Ovary (tissue), 9 donors: Measurements from ENCODE around the gene ZNF385A. TPM values are rescaled to one million over a fixed set of nuclear protein-coding genes. Genes with fewer than 3 reads are reported as not detected.

ENCODE experiments used
- DNase-seq, 5 donors: peaks; one replicate each; pipeline ENCODE4 v3.0.0-alpha.2; 2019 to 2020
- H3K27ac ChIP-seq, 2 donors: fragments of 200-600 bp; one replicate each; pipeline versions ENCODE4 v1.5.1 to v1.8.0; 2019 to 2022
- H3K27me3 ChIP-seq: fragments of 200-600 bp; one replicate; pipeline ENCODE4 v1.8.0; 2022
- H3K36me3 ChIP-seq: fragments of 200-600 bp; sonication (generic); one replicate; pipeline ENCODE4 v1.5.1; 2019
- H3K4me1 ChIP-seq: one replicate; pipeline ENCODE4 v1.8.1; 2013; ENCODE audit warnings: mild to moderate bottlenecking, moderate library complexity; ENCODE audit not compliant: insufficient read depth
- H3K4me3 ChIP-seq: fragments of 200-600 bp; sonication (generic); one replicate; pipeline ENCODE4 v1.5.1; 2017
- H3K9me3 ChIP-seq, 2 donors: fragments of 200-600 bp in 1 of 2; sonication (generic) in 1 of 2; one replicate each; pipeline versions ENCODE4 v1.5.1 to v1.8.1; 2013 to 2019; ENCODE audit warnings: mild to moderate bottlenecking in 1 of 2, moderate library complexity in 1 of 2
- EP300 ChIP-seq: sonication (generic); formaldehyde crosslinking; IDR thresholded peaks from one replicate; pipeline ENCODE4 v1.6.1; 2017; ENCODE audit warnings: antibody characterized with exemption
- POLR2A ChIP-seq: fragments of 450-650 bp; IDR thresholded peaks from one replicate; pipeline ENCODE4 v1.6.1; 2017; ENCODE audit warnings: antibody characterized with exemption, mild to moderate bottlenecking, moderate library complexity
- WGBS, 3 donors: extraction: QIAGEN DNeasy Blood & Tissue Kit in 1 of 3; methylation state at CpG; one replicate each; pipeline versions ENCODE4 v1.1.5 to v1.1.7; 2013 to 2017; 5-methylcytosine and 5-hydroxymethylcytosine counted together
- intact Hi-C, 4 donors: fragments of 100-400 bp; cut with DNase I; formaldehyde crosslinking; loops; one replicate each; pipeline versions ENCODE4 v1.11.0 to v1.15.1; 2022 to 2023
- polyA plus RNA-seq, 2 donors: library from polyadenylated mRNA; stranded (reverse); fragments of 200-250 nt in 1 of 2; fragments of 350-450 nt in 1 of 2; fragmentation: Illumina TruSeq in 1 of 2; extraction: RNeasy Lipid Tissue Mini Kit (QIAGEN cat#74804) in 1 of 2; gene quantifications; one replicate each; pipeline ENCODE4 v1.2.3, GENCODE V29; 2013 to 2014
- total RNA-seq, 7 donors: library from RNA; depleted of rRNA in 2 of 7; stranded (reverse); fragments of >200 nt in 2 of 7; fragmentation: NEBNext Ultra II Directional in 3 of 7; extraction: Animal tissue kit (Norgen Biotek cat#: 25700) in 3 of 7; gene quantifications; one replicate each; pipeline versions ENCODE4 v1.1.0 to v1.2.4, GENCODE V29; 2016 to 2023
- TF ChIP-seq, protein P1 (sequence below), 3 donors: fragments of 450-650 bp in 2 of 3; fragments of 200-600 bp in 1 of 3; IDR thresholded peaks; one replicate each; pipeline versions ENCODE4 v1.5.1 to v1.8.0; 2016 to 2022; ENCODE audit warnings: antibody characterized with exemption in 3 of 3, mild to moderate bottlenecking in 1 of 3
- donor health status: DM: no; HTN: no; CAD: no; lungs with moderate emphysema.
- donor health status: DM: no; HTN: no; CAD: no.
- donor health status: Bipolar disorder and iron deficiency.
- donor health status: DM: yes; HTN: yes; CAD: no.
- donor health status: DM: no; HTN: no; CAD: no.
- donor health status: DM: yes; HTN: yes; CAD: no.

Gene ZNF385A
- total and polyA plus RNA-seq, 9 donors: 3.6 to 30.5 (median 6.0) TPM

DNA sequence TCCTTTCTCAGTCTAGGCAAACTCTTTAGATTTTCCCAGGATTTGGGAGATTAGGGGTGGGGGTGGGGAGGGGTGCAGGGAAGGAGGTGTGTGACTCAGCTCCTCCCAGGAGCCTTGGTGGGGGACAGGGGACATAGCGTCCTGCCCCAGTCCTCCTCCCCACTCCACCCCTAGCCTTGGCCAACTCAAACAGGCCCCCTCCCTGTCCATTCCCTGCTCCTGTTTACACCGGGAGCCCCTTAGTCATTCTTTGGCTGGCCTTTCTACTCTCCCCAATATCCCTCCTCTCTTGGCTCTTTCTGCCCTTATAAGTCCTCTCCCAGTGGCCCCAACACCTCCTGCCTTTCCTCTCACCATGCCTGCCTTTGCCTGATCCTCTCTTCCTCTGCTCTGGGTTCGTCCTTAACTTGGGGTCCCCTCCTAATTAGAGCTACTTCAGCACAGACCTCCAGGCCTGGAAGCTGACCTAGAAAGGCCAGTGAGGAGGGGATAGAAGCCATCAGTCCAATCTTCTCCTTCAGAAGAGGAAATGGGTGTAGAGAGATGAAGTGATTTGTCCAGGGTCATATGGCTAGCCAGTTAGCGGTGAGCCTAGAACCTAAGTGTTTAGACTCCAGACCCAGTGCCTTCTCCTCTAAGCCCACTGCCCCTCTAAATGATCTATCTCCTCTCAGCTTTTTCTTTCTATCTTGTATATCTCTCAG, 36.8 kb upstream of the ZNF385A start:
- no peaks in the 10 kb centered on the region for H3K36me3 ChIP-seq
- H3K4me3 ChIP-seq: no peak overlapping the region
- intact Hi-C loops: no loop called here
- 44 to 55% (median 55%) methylated on average over 4 of the region's 4 CpGs for whole genome bisulfite sequencing, 3 donors
- peaks cover 13% of the 10 kb centered on the region for H3K4me1 ChIP-seq
- DNase-seq: peak in 3 of 5 donors; percentile 59 to 71 (median 64)
- H3K27ac ChIP-seq: peak overlapping the region; percentile 8 to 46
- TF ChIP-seq, protein P1, sequence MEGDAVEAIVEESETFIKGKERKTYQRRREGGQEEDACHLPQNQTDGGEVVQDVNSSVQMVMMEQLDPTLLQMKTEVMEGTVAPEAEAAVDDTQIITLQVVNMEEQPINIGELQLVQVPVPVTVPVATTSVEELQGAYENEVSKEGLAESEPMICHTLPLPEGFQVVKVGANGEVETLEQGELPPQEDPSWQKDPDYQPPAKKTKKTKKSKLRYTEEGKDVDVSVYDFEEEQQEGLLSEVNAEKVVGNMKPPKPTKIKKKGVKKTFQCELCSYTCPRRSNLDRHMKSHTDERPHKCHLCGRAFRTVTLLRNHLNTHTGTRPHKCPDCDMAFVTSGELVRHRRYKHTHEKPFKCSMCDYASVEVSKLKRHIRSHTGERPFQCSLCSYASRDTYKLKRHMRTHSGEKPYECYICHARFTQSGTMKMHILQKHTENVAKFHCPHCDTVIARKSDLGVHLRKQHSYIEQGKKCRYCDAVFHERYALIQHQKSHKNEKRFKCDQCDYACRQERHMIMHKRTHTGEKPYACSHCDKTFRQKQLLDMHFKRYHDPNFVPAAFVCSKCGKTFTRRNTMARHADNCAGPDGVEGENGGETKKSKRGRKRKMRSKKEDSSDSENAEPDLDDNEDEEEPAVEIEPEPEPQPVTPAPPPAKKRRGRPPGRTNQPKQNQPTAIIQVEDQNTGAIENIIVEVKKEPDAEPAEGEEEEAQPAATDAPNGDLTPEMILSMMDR (IDR thresholded peaks at IDR 0.05): no peak
- H3K9me3 ChIP-seq: no peaks in the 10 kb centered on the region
- H3K27me3 ChIP-seq: no peaks in the 10 kb centered on the region

DNA sequence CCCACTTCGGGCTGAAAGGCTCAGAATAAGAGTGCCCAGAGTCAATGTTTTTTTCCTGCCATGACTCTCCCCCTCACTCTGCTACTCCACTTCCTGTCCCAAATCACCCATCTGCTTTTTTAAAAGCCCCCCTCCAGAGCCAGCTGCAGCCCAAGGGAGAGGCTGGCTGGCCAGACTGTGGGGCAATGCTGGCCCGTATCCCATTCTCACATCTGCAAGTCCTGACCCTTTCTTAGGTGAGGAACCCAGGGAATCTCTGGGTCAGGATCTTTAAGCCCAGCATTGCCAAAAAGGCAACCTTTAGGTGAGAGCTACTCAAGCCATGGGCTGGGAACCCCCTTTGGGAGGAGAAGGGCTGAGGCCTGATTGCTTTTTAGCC, 36.2 kb upstream of the ZNF385A start:
- TF ChIP-seq EP300 (no peak), POLR2A (no peak)
- TF ChIP-seq, protein P1 (IDR thresholded peaks at IDR 0.05): no peak
- intact Hi-C loops: no loop called here
- 56 to 68% (median 67%) methylated on average over 2 of the region's 2 CpGs for WGBS, 3 donors
- no peak for DNase-seq
- peak overlapping the region; percentile 8 to 46 for H3K27ac ChIP-seq
- H3K9me3 ChIP-seq: no peaks in the 10 kb centered on the region
- no peaks in the 10 kb centered on the region for H3K36me3 ChIP-seq
- H3K4me3 ChIP-seq: no peak overlapping the region
- H3K4me1 ChIP-seq: peaks cover 13% of the 10 kb centered on the region
- no peaks in the 10 kb centered on the region for H3K27me3 ChIP-seq

DNA sequence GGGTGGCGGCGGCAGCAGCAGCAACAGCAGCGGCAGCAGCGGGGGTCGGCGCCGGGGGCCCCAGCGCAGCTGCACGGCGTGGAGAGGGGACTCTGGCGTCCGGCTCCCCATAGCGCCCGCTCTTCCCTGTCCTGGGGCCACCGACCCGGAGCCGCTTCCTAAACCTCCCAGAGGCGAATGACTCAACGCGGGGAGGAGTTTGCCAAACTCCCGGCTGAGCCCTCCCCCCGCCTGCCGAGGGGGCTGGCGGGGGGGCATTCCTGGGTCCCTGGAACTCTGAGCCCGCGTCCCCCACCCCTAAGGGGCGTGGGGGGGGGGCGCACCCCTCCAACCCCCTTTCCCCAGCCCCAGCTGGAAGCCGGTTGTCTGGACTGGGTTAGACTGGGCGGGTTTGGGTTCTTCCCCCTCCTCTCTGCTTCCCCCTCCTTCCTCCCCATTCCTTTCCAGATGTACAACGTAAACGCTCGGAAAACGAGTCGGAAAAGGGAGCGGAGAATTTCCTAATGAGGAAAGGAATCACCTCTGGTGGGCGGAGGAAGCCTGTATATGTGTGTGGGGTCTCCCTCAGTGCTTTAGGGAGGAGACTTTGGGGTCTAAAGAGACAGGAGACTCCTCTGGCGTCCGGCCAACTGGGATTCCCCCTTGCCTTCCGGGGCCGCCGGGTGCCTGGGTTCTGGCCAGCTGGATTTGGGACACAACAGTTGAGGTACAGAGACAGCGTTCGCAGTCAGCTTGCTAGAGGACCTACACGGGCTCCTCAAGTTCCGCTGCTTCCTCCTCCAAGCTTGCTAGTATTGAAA, 34.8 kb upstream of the ZNF385A start, which contains the start of gene ITGA5:
ITGA5 (minus strand) TSS at position 179 of the 800 bp plus-strand sequence; CDS start at position 111, 68 bp downstream.
- Histone ChIP-seq H3K36me3 (no peaks in the 10 kb centered on the region), H3K9me3 (no peaks in the 10 kb centered on the region), H3K4me3 (peak within 1 kb of the TSS; percentile 97), H3K27me3 (no peaks in the 10 kb centered on the region), H3K27ac (peak within 1 kb of the TSS; percentile 74 to 84), H3K4me1 (peaks cover 15% of the 10 kb centered on the region)
- peak; percentile 82 for TF ChIP-seq POLR2A
- TF ChIP-seq, protein P1 (IDR thresholded peaks at IDR 0.05): no peak
- no peak for TF ChIP-seq EP300
- intact Hi-C loops: no loop called here
- WGBS, 3 donors: 1 to 3% (median 2%) methylated on average over 42 to 46 of the region's 46 CpGs
- peak; percentile 85 to 89 (median 87) for DNase-seq

DNA sequence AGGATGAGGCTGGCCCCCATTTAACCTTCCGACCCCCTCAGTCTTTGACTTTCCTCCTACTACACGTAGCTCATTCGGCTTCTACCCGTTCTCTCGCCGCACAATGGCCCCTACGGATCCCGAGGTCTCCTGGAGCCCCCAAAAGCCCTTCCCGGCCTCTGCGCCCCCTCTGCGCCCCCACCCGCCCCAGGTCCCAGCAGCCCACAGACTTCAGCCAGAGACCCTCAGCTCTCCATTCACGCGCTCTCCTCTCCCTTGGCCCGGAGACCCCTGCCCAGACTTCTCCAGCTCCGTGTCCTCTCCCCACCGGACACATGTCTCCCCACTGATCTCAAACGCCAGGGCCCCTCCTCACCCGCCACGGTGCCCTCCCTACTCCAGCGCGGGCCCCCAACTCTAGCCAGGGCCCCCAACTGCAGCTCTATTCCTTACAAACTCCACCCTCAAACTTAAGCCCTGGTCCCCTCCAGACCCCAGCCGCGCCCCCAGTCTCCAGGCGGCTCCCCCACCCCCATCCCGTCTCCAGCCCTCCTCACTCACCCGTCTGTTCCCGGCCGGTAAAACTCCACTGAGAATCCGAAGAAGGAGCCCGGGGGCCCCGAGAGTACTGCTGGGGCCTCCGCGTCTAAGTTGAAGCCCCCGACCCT, 34.0 kb upstream of the ZNF385A start:
- peak overlapping the region; percentile 97 for H3K4me3 ChIP-seq
- H3K27ac ChIP-seq: peak overlapping the region; percentile 74 to 84
- no peak for TF ChIP-seq EP300
- H3K27me3 ChIP-seq: no peaks in the 10 kb centered on the region
- DNase-seq: peak in 2 of 5 donors; percentile 37 to 46
- H3K36me3 ChIP-seq: no peaks in the 10 kb centered on the region
- intact Hi-C loops: no loop called here
- no peaks in the 10 kb centered on the region for H3K9me3 ChIP-seq
- 0 to 1% (median 0%) methylated on average over 35 of the region's 35 CpGs for WGBS, 3 donors
- H3K4me1 ChIP-seq: peaks cover 15% of the 10 kb centered on the region
